GM12801 (cell line): ENCODE data around the gene GIMAP7.

Experiments used
- CTCF ChIP-seq: IDR thresholded peaks from one replicate; pipeline ENCODE4 v1.5.1; 2011; ENCODE audit warnings: control low read depth; ENCODE audit not compliant: insufficient read length; ENCODE audit errors: extremely low read depth

The GIMAP7 gene

GRCh38 chr7:150503155-150503554 is 11.5 kb upstream of the GIMAP7 start:
- no peak for TF ChIP-seq CTCF

GRCh38 chr7:150503581-150503980 is 11.1 kb upstream of the GIMAP7 start:
- TF ChIP-seq CTCF = no peak

GRCh38 chr7:150507947-150508602 is 6.6 kb upstream of the GIMAP7 start:
- TF ChIP-seq CTCF = no peak

GRCh38 chr7:150511048-150511447 is 3.6 kb upstream of the GIMAP7 start:
- TF ChIP-seq CTCF = no peak

GRCh38 chr7:150513758-150514157 is 914 bp upstream of the GIMAP7 start:
- no peak for TF ChIP-seq CTCF

GRCh38 chr7:150515248-150516147 is 826 bp downstream of the GIMAP7 start:
- TF ChIP-seq CTCF = no peak

- TF ChIP-seq CTCF = no peak
Measured at GRCh38 chr7:150516956-150517745, 2.5 kb downstream of the GIMAP7 start.
